IMR-90 (cell line): Measurements from ENCODE around the gene SPEF2. TPM values are rescaled to one million over a fixed set of nuclear protein-coding genes. Genes with fewer than 3 reads are reported as not detected.

Experiments used
- ATAC-seq: fragments of 200-7000 bp; cut with Tn5 transposase; 2 replicates; pipeline ENCODE4 v1.9.1; 2020; ENCODE audit warnings: low read depth, mild to moderate bottlenecking, moderate library complexity
- BruUV-seq: library from RNA; stranded (reverse); fragments of 400-500 nt; replicated peaks from 2 replicates; lab custom pipeline; 2021; lab: Mats Ljungman, UMichigan
- CTCF ChIA-PET: fragments of 300-600 bp; formaldehyde crosslinking; extraction: SDS; loops from one replicate; lab custom pipeline; 2021; ENCODE audit warnings: antibody characterized with exemption; lab: Yijun Ruan, JAX
- POLR2A ChIA-PET: fragments of 300-600 bp; sonication (Branson Sonifier 250); formaldehyde crosslinking; loops from one replicate; lab custom pipeline; 2022; ENCODE audit warnings: antibody characterized with exemption; ENCODE audit not compliant: unreplicated experiment; lab: Charles Lee
- DNase-seq: peaks from one replicate; pipeline ENCODE4 v3.0.0; 2013
- H2AFZ ChIP-seq: replicated peaks from 2 replicates; pipeline ENCODE3; 2013; ENCODE audit warnings: low read length, mild to moderate bottlenecking; ENCODE audit not compliant: poor library complexity
- H2AK5ac ChIP-seq: 2 replicates; pipeline ENCODE4 v1.6.1; 2013; ENCODE audit warnings: low read depth, low read length, inconsistent platforms
- H2AK9ac ChIP-seq: replicated peaks from 2 replicates; pipeline ENCODE3; 2013; ENCODE audit warnings: mild to moderate bottlenecking, low read depth, low read length, moderate library complexity; ENCODE audit not compliant: poor library complexity
- H2BK120ac ChIP-seq: 2 replicates; pipeline ENCODE4 v1.6.1; 2013; ENCODE audit warnings: low read depth, low read length, inconsistent platforms
- H2BK15ac ChIP-seq: 3 replicates; pipeline ENCODE4 v1.6.1; 2013; ENCODE audit warnings: low read depth, low read length, inconsistent platforms
- H2BK20ac ChIP-seq: 2 replicates; pipeline ENCODE4 v1.6.1; 2013; ENCODE audit warnings: low read depth, mild to moderate bottlenecking, inconsistent platforms, low read length, moderate library complexity
- H2BK5ac ChIP-seq: 2 replicates; pipeline ENCODE4 v1.6.1; 2013; ENCODE audit warnings: mild to moderate bottlenecking, low read depth, low read length, inconsistent platforms; ENCODE audit not compliant: poor library complexity, severe bottlenecking
- H3K14ac ChIP-seq: replicated peaks from 2 replicates; pipeline ENCODE4 v1.6.1; 2013; ENCODE audit warnings: low read depth, low read length, inconsistent platforms
- H3K18ac ChIP-seq: 2 replicates; pipeline ENCODE4 v1.6.1; 2013; ENCODE audit warnings: low read depth, low read length, control low read depth
- H3K23ac ChIP-seq: 2 replicates; pipeline ENCODE4 v1.6.1; 2013; ENCODE audit warnings: low read depth, low read length, inconsistent platforms
- H3K27ac ChIP-seq: 2 replicates; pipeline ENCODE4 v1.5.1; 2013; ENCODE audit warnings: mild to moderate bottlenecking, control low read depth, low read length; ENCODE audit not compliant: insufficient read depth
- H3K27me3 ChIP-seq: 2 replicates; pipeline ENCODE4 v1.6.1; 2013; ENCODE audit warnings: low read length; ENCODE audit not compliant: control insufficient read depth, insufficient read depth
- H3K36me3 ChIP-seq: 2 replicates; pipeline ENCODE4 v1.6.1; 2013; ENCODE audit warnings: low read length, mixed read lengths; ENCODE audit not compliant: control insufficient read depth, insufficient read depth
- H3K4ac ChIP-seq: 2 replicates; pipeline ENCODE4 v1.6.1; 2013; ENCODE audit warnings: low read depth, low read length, inconsistent platforms
- H3K4me1 ChIP-seq: 2 replicates; pipeline ENCODE4 v1.6.1; 2013; ENCODE audit warnings: low read length, mixed read lengths; ENCODE audit not compliant: control insufficient read depth, insufficient read depth
- H3K4me2 ChIP-seq: 2 replicates; pipeline ENCODE4 v1.6.1; 2013; ENCODE audit warnings: low read depth, mild to moderate bottlenecking, control low read depth, low read length, moderate library complexity
- H3K4me3 ChIP-seq: 2 replicates; pipeline ENCODE4 v1.5.1; 2013; ENCODE audit warnings: low read depth, mild to moderate bottlenecking, control low read depth, low read length, moderate library complexity; ENCODE audit not compliant: insufficient read depth
- H3K56ac ChIP-seq: 2 replicates; pipeline ENCODE4 v1.6.1; 2013; ENCODE audit warnings: low read length, inconsistent platforms; ENCODE audit not compliant: insufficient read depth; ENCODE audit errors: extremely low read depth
- H3K79me1 ChIP-seq, 2 experiments: 2 replicates each; pipeline ENCODE4 v1.6.1; 2013; ENCODE audit warnings: low read length in 2 of 2, inconsistent platforms in 1 of 2, low read depth in 1 of 2
- H3K9ac ChIP-seq: 2 replicates; pipeline ENCODE4 v1.6.1; 2013; ENCODE audit warnings: low read depth, low read length, control low read depth
- H3K9me1 ChIP-seq: 2 replicates; pipeline ENCODE4 v1.6.1; 2013; ENCODE audit warnings: low read length, inconsistent platforms; ENCODE audit not compliant: insufficient read depth
- H3K9me3 ChIP-seq: 2 replicates; pipeline ENCODE4 v1.6.1; 2013; ENCODE audit warnings: low read length; ENCODE audit not compliant: control insufficient read depth, insufficient read depth
- H4K20me1 ChIP-seq: 2 replicates; pipeline ENCODE4 v1.6.1; 2013; ENCODE audit warnings: low read length, inconsistent platforms; ENCODE audit not compliant: insufficient read depth
- H4K5ac ChIP-seq: 2 replicates; pipeline ENCODE4 v1.6.1; 2013; ENCODE audit warnings: mild to moderate bottlenecking, low read depth, low read length, control low read depth
- H4K8ac ChIP-seq, 2 experiments: 2 replicates each; pipeline ENCODE4 v1.6.1; 2013; ENCODE audit warnings: low read depth in 2 of 2, low read length in 2 of 2, control low read depth in 1 of 2, inconsistent platforms in 1 of 2
- H4K91ac ChIP-seq: 2 replicates; pipeline ENCODE4 v1.6.1; 2013; ENCODE audit warnings: low read depth, low read length, inconsistent platforms; ENCODE audit not compliant: insufficient read depth
- MAFK ChIP-seq: IDR thresholded peaks from 2 replicates; pipeline ENCODE4 v1.6.1; 2012; ENCODE audit warnings: low read depth, low read length, improper control_type of control experiment
- RAD21 ChIP-seq: IDR thresholded peaks from 2 replicates; pipeline ENCODE4 v1.6.1; 2012; ENCODE audit warnings: low read length, improper control_type of control experiment
- RFX5 ChIP-seq: IDR thresholded peaks from 2 replicates; pipeline ENCODE4 v1.8.0; 2012; ENCODE audit warnings: low read depth, mild to moderate bottlenecking, low read length, moderate library complexity
- SMC3 ChIP-seq: fragments of 150-350 bp; IDR thresholded peaks from 2 replicates; pipeline ENCODE4 v1.6.1; 2016; ENCODE audit warnings: low read depth, mild to moderate bottlenecking, antibody characterized with exemption, low read length, moderate library complexity
- WGBS, 2 experiments: methylation state at CpG; one replicate each; pipeline versions ENCODE4 v1.1.5 to v1.1.7; 2013; ENCODE audit warnings: missing lambda C conversion rate in 2 of 2; ENCODE audit not compliant: insufficient read length in 1 of 2; ENCODE audit errors: extremely low coverage in 2 of 2; 5-methylcytosine and 5-hydroxymethylcytosine counted together
- dilution Hi-C: fragments of 300-500 bp; cut with HindIII; formaldehyde crosslinking; loops from one replicate; pipeline ENCODE4 v1.14.3; 2018; ENCODE audit warnings: low sequenced_read_pairs; ENCODE audit not compliant: unreplicated experiment
- in situ Hi-C: fragments of 300-500 bp; cut with MboI; formaldehyde crosslinking; loops from 3 replicates; pipeline ENCODE4 v1.14.3; 2019; ENCODE audit warnings: low sequenced_read_pairs, inconsistent platforms, mixed read lengths
- intact Hi-C: fragments of 100-400 bp; cut with micrococcal nuclease; formaldehyde crosslinking; loops from 2 replicates; pipeline ENCODE4 v1.10.0; 2022
- polyA plus RNA-seq, 3 experiments: library from polyadenylated mRNA; depleted of rRNA; stranded (reverse); fragments of >200 nt; gene quantifications; 2 replicates each; pipeline ENCODE4 v1.2.3, GENCODE V29; 2012; ENCODE audit warnings: low replicate concordance in 1 of 3
- total RNA-seq: library from RNA; depleted of rRNA; stranded (reverse); fragments of >200 nt; gene quantifications from 2 replicates; pipeline ENCODE4 v1.2.3, GENCODE V29; 2012
- TF ChIP-seq, protein P1 (sequence below): conservative IDR thresholded peaks from 2 replicates; pipeline ENCODE4 v1.5.1; 2012; ENCODE audit warnings: mild to moderate bottlenecking, low read depth, low read length, improper control_type of control experiment

SPEF2 gene
- total and polyA plus RNA-seq, 2 of the 4 experiments (the other 2 are of a cell fraction): 1.7 to 2.3 TPM

DNA sequence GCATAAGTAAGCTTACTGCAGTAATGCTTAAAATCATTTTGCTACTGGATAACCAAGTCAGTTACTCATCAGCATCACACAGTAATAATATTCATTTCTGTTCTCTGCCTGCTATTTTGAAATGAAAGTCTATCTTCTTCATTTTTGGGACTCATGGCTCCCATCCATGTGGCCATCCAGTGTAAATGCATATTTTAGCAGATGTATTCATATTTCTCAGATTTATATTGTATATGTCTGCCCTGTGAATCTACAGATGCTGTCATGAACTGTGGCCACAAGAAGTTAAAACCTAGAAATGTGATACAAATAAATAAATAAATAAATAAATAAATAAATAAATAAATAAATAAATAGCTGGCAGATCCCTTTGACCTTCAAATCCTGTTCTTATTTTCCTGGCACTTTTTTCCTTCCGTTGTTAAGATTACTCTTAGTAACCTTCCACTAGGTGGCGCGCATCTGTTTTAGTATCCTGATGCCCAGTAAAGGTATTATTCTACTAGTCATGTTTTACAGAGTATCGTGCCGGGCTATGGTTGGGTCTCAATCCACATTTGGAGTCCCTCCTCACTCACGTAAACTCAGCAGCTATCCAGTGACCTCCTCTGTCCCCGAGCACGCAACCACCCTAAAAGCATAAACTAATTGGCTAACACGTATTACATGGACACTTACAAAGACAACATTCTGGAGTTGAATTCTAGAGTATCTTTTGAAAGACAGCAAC lies 159.9 kb downstream of the SPEF2 start:
- Histone ChIP-seq H2BK5ac (peak overlapping the region; percentile 66), H3K4me1 (peaks cover 14% of the 10 kb centered on the region), H3K9me1 (peaks cover 4% of the 10 kb centered on the region), H3K9ac (no peak overlapping the region), H3K9me3 (no peaks in the 10 kb centered on the region), H3K23ac (no peak overlapping the region), H3K18ac (peak overlapping the region; percentile 93), H4K8ac (peak overlapping the region in 1 of 2 experiments; percentile 49; a peak in 2 of 4 replicates), H2AK9ac (no peak overlapping the region), H2BK15ac (peak overlapping the region; percentile 9; the same call in 1 of the 3 replicates), H3K4me3 (no peak overlapping the region), H3K14ac (peak overlapping the region; percentile 39), H4K20me1 (no peaks in the 10 kb centered on the region), H3K4me2 (no peak overlapping the region), H3K4ac (peak overlapping the region; percentile 66), H2AK5ac (peak overlapping the region; percentile 24; the same call in 1 of the 2 replicates), H3K27ac (peak overlapping the region; percentile 10; the same call in 1 of the 2 replicates), H4K5ac (peak overlapping the region; percentile 96), H3K36me3 (no peaks in the 10 kb centered on the region), H2BK120ac (peak overlapping the region; percentile 78; the same call in 1 of the 2 replicates), H2AFZ (peak overlapping the region; percentile 11), H3K79me1 (no peaks in the 10 kb centered on the region), H4K91ac (peak overlapping the region; percentile 61; the same call in 1 of the 2 replicates), H3K27me3 (no peaks in the 10 kb centered on the region), H3K56ac (no peak overlapping the region), H2BK20ac (peak overlapping the region; percentile 73)
- BruUV-seq: no TSS peak
- DNase-seq (peak; percentile 83), ATAC-seq (peak; percentile 35)
- dilution Hi-C loops: no loop called here
- CTCF ChIA-PET: interaction anchor here (0.9 to 3.1 kb wide), 8 partner anchors 13 to 149 kb away, joined by 3 to 8 read pairs (median 5); no protein-coding TSS in a partner anchor
- POLR2A ChIA-PET: interaction anchor here (0.6 kb wide), 2 partner anchors 17 to 85 kb away, joined by 3 to 4 read pairs; no protein-coding TSS in a partner anchor
- no CpG with 5 or more reads among the region's 9 CpGs for WGBS, 2 experiments
- in situ Hi-C loops: loop anchor here (5.0 kb wide), 1 partner anchor 145 kb away; no protein-coding TSS in a partner anchor
- TF ChIP-seq RFX5: no peak
- TF ChIP-seq, protein P1, sequence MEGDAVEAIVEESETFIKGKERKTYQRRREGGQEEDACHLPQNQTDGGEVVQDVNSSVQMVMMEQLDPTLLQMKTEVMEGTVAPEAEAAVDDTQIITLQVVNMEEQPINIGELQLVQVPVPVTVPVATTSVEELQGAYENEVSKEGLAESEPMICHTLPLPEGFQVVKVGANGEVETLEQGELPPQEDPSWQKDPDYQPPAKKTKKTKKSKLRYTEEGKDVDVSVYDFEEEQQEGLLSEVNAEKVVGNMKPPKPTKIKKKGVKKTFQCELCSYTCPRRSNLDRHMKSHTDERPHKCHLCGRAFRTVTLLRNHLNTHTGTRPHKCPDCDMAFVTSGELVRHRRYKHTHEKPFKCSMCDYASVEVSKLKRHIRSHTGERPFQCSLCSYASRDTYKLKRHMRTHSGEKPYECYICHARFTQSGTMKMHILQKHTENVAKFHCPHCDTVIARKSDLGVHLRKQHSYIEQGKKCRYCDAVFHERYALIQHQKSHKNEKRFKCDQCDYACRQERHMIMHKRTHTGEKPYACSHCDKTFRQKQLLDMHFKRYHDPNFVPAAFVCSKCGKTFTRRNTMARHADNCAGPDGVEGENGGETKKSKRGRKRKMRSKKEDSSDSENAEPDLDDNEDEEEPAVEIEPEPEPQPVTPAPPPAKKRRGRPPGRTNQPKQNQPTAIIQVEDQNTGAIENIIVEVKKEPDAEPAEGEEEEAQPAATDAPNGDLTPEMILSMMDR: peak; percentile 54
- peak; percentile 39 for TF ChIP-seq SMC3
- peak; percentile 54; the same call in 1 of the 2 replicates for TF ChIP-seq RAD21
- TF ChIP-seq MAFK: no peak
- intact Hi-C loops: loop anchor here (1.0 to 2.0 kb wide), 2 partner anchors 81 to 149 kb away; no protein-coding TSS in a partner anchor
